K562 (cell line): Measurements from ENCODE around the gene TESK2. TPM values are rescaled to one million over a fixed set of nuclear protein-coding genes. Genes with fewer than 3 reads are reported as not detected.

Source experiments
- ATAC-seq: fragments of 200-7000 bp; cut with Tn5 transposase; 3 replicates; pipeline ENCODE4 v1.9.1; 2020; ENCODE audit warnings: moderate library complexity
- BruUV-seq: library from RNA; stranded (reverse); fragments of 400-500 nt; replicated peaks from 2 replicates; lab custom pipeline; 2021; lab: Mats Ljungman, UMichigan
- CTCF ChIA-PET: fragments of 300-600 bp; formaldehyde crosslinking; extraction: SDS; loops from one replicate; lab custom pipeline; 2021; ENCODE audit warnings: low intra/inter-chr PET ratio; lab: Yijun Ruan, JAX
- POLR2A ChIA-PET: fragments of 300-600, 350-650 bp; sonication (Branson Sonifier 250); formaldehyde crosslinking; extraction: SDS; loops from one replicate; lab custom pipeline; 2021; ENCODE audit warnings: antibody characterized with exemption, inconsistent platforms; lab: Yijun Ruan, JAX
- DNase-seq, 4 experiments: peaks; one replicate each; pipeline versions ENCODE4 v3.0.0 to v3.0.0-alpha.2; 2011 to 2018; ENCODE audit warnings: low spot score in 3 of 4, mixed read lengths in 3 of 4; ENCODE audit errors: extremely low read depth in 1 of 4
- FAIRE-seq: peaks from 2 replicates; lab custom pipeline; 2011; peaks lifted over from hg19 to GRCh38; lab: Jason Lieb, UNC
- H2AFZ ChIP-seq: 2 replicates; pipeline ENCODE4 v1.6.0; 2011; ENCODE audit warnings: low read depth, low read length, control low read depth, inconsistent platforms
- H3K27ac ChIP-seq: fragments of 200-600 bp; 3 replicates; pipeline ENCODE4 v1.8.0; 2011; ENCODE audit warnings: low read depth, mild to moderate bottlenecking, control low read depth, inconsistent platforms, low read length, moderate library complexity, mixed read lengths; ENCODE audit errors: extremely low read depth
- H3K27me3 ChIP-seq, 2 experiments: fragments of 300-600 bp in 1 of 2; 2 replicates in 1 of 2; 3 replicates in 1 of 2; pipeline versions ENCODE4 v1.6.0 to v1.8.0; 2011; ENCODE audit warnings: inconsistent platforms in 2 of 2, low read length in 2 of 2, mild to moderate bottlenecking in 1 of 2, mixed read lengths in 1 of 2, moderate library complexity in 1 of 2; ENCODE audit not compliant: control insufficient read depth in 2 of 2, insufficient read depth in 2 of 2
- H3K36me3 ChIP-seq: fragments of 300-600 bp; 3 replicates; pipeline ENCODE4 v1.8.0; 2011; ENCODE audit warnings: mild to moderate bottlenecking, low read length, inconsistent platforms; ENCODE audit not compliant: control insufficient read depth, insufficient read depth
- H3K4me1 ChIP-seq, 2 experiments: fragments of 200-600 bp in 1 of 2; replicated peaks in 1 of 2; 2 replicates in 1 of 2; 3 replicates in 1 of 2; pipeline versions ENCODE4 v1.5.1 to v1.8.0; 2011; ENCODE audit warnings: inconsistent platforms in 2 of 2, low read length in 2 of 2, mild to moderate bottlenecking in 1 of 2, mixed read lengths in 1 of 2, moderate library complexity in 1 of 2; ENCODE audit not compliant: control insufficient read depth in 2 of 2, insufficient read depth in 2 of 2
- H3K4me2 ChIP-seq: 2 replicates; pipeline ENCODE4 v1.6.1; 2011; ENCODE audit warnings: low read length, control low read depth, inconsistent platforms, mixed read lengths; ENCODE audit not compliant: insufficient read depth
- H3K4me3 ChIP-seq: fragments of 200-600 bp; sonication (generic), shearing (Covaris generic); 2 replicates; pipeline ENCODE4 v1.5.1; 2016; ENCODE audit warnings: control low read depth, inconsistent platforms
- H3K79me2 ChIP-seq: fragments of 200-600 bp; 3 replicates; pipeline ENCODE4 v1.8.0; 2011; ENCODE audit warnings: low read length, inconsistent platforms; ENCODE audit not compliant: control insufficient read depth, insufficient read depth
- H3K9ac ChIP-seq, 2 experiments: 2 replicates each; pipeline versions ENCODE4 v1.6.0 to v1.6.1; 2011; ENCODE audit warnings: low read depth in 2 of 2, low read length in 2 of 2, control low read depth in 1 of 2, inconsistent platforms in 1 of 2, mild to moderate bottlenecking in 1 of 2, mixed read lengths in 1 of 2; ENCODE audit not compliant: insufficient read depth in 1 of 2
- H3K9me1 ChIP-seq: one replicate; pipeline ENCODE4 v1.6.0; 2011; ENCODE audit warnings: inconsistent platforms, mild to moderate bottlenecking, low read length, moderate library complexity; ENCODE audit not compliant: control insufficient read depth, insufficient read depth
- H3K9me3 ChIP-seq: replicated peaks from 2 replicates; pipeline ENCODE4 v1.5.1; 2011; ENCODE audit warnings: low read depth, low read length, inconsistent platforms; ENCODE audit not compliant: control insufficient read depth, insufficient read depth
- H4K20me1 ChIP-seq: replicated peaks from 2 replicates; pipeline ENCODE4 v1.6.1; 2011; ENCODE audit warnings: low read length, inconsistent platforms, mixed read lengths; ENCODE audit not compliant: control insufficient read depth, insufficient read depth
- CTCF ChIP-seq, 3 experiments: IDR thresholded peaks in 2 of 3; conservative IDR thresholded peaks in 1 of 3; 2 replicates each; pipeline ENCODE4 v1.5.1; 2011 to 2012; ENCODE audit warnings: low read length in 3 of 3, mild to moderate bottlenecking in 3 of 3, control low read depth in 2 of 3, improper control_type of control experiment in 1 of 3, inconsistent platforms in 1 of 3, low read depth in 1 of 3, mixed read lengths in 1 of 3, moderate library complexity in 1 of 3; ENCODE audit not compliant: insufficient read depth in 2 of 3
- E2F6 ChIP-seq, 2 experiments: IDR thresholded peaks; 2 replicates each; pipeline ENCODE4 v1.6.1; 2011; ENCODE audit warnings: borderline replicate concordance in 1 of 2, control low read depth in 1 of 2, low read depth in 1 of 2, low read length in 1 of 2, mild to moderate bottlenecking in 1 of 2, mixed read lengths in 1 of 2, moderate library complexity in 1 of 2; ENCODE audit not compliant: insufficient read depth in 1 of 2, insufficient read length in 1 of 2, poor library complexity in 1 of 2, severe bottlenecking in 1 of 2; ENCODE audit errors: extremely low read depth in 1 of 2
- JUNB ChIP-seq: fragments of 450-650 bp; formaldehyde crosslinking; conservative IDR thresholded peaks from 2 replicates; pipeline ENCODE4 v1.4.0; 2020; ENCODE audit warnings: mild to moderate bottlenecking
- NFIC ChIP-seq: fragments of 450-650 bp; IDR thresholded peaks from 2 replicates; pipeline ENCODE4 v1.6.1; 2017; ENCODE audit warnings: mild to moderate bottlenecking, inconsistent platforms
- PTBP1 ChIP-seq: fragments of 200-400 bp; formaldehyde crosslinking; IDR thresholded peaks from 2 replicates; pipeline ENCODE4 v1.6.1; 2017; ENCODE audit warnings: low read depth, low read length
- RBM15 ChIP-seq: fragments of 200-400 bp; formaldehyde crosslinking; IDR thresholded peaks from 2 replicates; pipeline ENCODE4 v1.6.1; 2018; ENCODE audit warnings: mild to moderate bottlenecking, low read length, moderate library complexity; ENCODE audit not compliant: insufficient read depth
- SMARCE1 ChIP-seq: fragments of 450-650 bp; IDR thresholded peaks from 2 replicates; pipeline ENCODE4 v1.7.1; 2016; ENCODE audit warnings: mild to moderate bottlenecking
- SOX6 ChIP-seq: fragments of 450-650 bp; IDR thresholded peaks from 2 replicates; pipeline ENCODE4 v1.6.1; 2014; ENCODE audit warnings: mild to moderate bottlenecking
- ZFP30 ChIP-seq: fragments of 250-450 bp; sonication (Bioruptor Pico); IDR thresholded peaks from 2 replicates; pipeline ENCODE4 v1.8.0; 2022; ENCODE audit warnings: moderate library complexity, mild to moderate bottlenecking, inconsistent platforms, borderline replicate concordance
- ZNF121 ChIP-seq: sonication (generic); formaldehyde crosslinking; conservative IDR thresholded peaks from 2 replicates; pipeline ENCODE4 v1.8.0; 2022; ENCODE audit warnings: missing genetic modification reagents
- ZNF134 ChIP-seq: fragments of 250-450 bp; sonication (Bioruptor Pico); conservative IDR thresholded peaks from 2 replicates; pipeline ENCODE4 v1.4.0; 2020
- ZNF354B ChIP-seq: fragments of 250-450 bp; sonication (Bioruptor Pico); IDR thresholded peaks from 2 replicates; pipeline ENCODE4 v1.4.0; 2020
- WGBS: fragments of 100-300 bp; shearing (Covaris generic); methylation state at CpG from one replicate; pipeline ENCODE4 v1.1.6; 2016; ENCODE audit warnings: low coverage, mixed read lengths; ENCODE audit not compliant: insufficient coverage; ENCODE audit errors: missing lambda C conversion rate; 5-methylcytosine and 5-hydroxymethylcytosine counted together
- in situ Hi-C: fragments of 300-500 bp; cut with MboI; formaldehyde crosslinking; loops from 4 replicates; pipeline ENCODE4 v1.15.0; 2018; ENCODE audit warnings: inconsistent platforms, mixed read lengths
- intact Hi-C: fragments of 100-400 bp; cut with micrococcal nuclease; formaldehyde crosslinking; loops from 2 replicates; pipeline ENCODE4 v1.14.2; 2022
- polyA plus RNA-seq, 8 experiments: library from polyadenylated mRNA; depleted of rRNA in 4 of 8; stranded (reverse) in 5 of 8; unstranded in 3 of 8; fragments of >200 nt; fragmentation: Nextera tagmentation in 2 of 8; fragmentation: Illumina TruSeq in 1 of 8; extraction: Ambion mirVana in 2 of 8; extraction: Trizol in 1 of 8; gene quantifications; 2 replicates each; pipeline versions ENCODE4 v1.2.1 to v1.2.3, GENCODE V29; 2011 to 2014; ENCODE audit warnings: inconsistent platforms in 1 of 8, missing spikeins in 1 of 8
- total RNA-seq, 7 experiments: library from RNA; depleted of rRNA in 6 of 7; stranded (reverse); fragments of >200 nt in 6 of 7; fragmentation: Illumina TruSeq in 2 of 7; extraction: Trizol in 2 of 7; gene quantifications; 2 replicates each; pipeline versions ENCODE4 v1.2.1 to v1.2.3, GENCODE V29; 2011 to 2021; ENCODE audit warnings: low replicate concordance in 1 of 7

Gene TESK2
- total and polyA plus RNA-seq, 9 of the 15 experiments (the other 6 are each of a cell fraction or from before 2014, with no cell fraction given): 1.6 to 5.3 (median 3.7) TPM

GRCh38 chr1:45375104-45376090 lies 115.6 kb downstream of the TESK2 start:
- peak; percentile 49 for ATAC-seq
- intact Hi-C loops (no loop called here), in situ Hi-C loops (no loop called here)
- Histone ChIP-seq H3K4me1 (0 out of 5 replicates have a peak, but pooled peaks cover 0 to 3% of the 10 kb centered on the region in 2 experiments), H3K27me3 (no peaks in the 10 kb centered on the region; a peak in 1 of 5 replicates), H3K36me3 (no peaks in the 10 kb centered on the region), H3K9ac (no peak overlapping the region), H3K4me3 (no peak overlapping the region), H3K79me2 (no peaks in the 10 kb centered on the region), H3K9me3 (no peaks in the 10 kb centered on the region), H3K9me1 (no peaks in the 10 kb centered on the region), H3K27ac (no peak overlapping the region), H4K20me1 (no peaks in the 10 kb centered on the region), H3K4me2 (no peak overlapping the region), H2AFZ (no peak overlapping the region)
- ChIA-PET POLR2A (interaction anchor here (0.6 kb wide), 1 partner anchor 27 kb away, joined by 3 read pairs; no protein-coding TSS in a partner anchor), CTCF (no interaction called here)
- BruUV-seq: no TSS peak
- TF ChIP-seq NFIC (peak; percentile 64), JUNB (CRISPR knock-in tag) (no peak), RBM15 (no peak), CTCF (IDR thresholded peaks at IDR 0.05 in 2 of 3, conservative IDR thresholded peaks at IDR 0.05 in 1 of 3; ENCODE audit: insufficient read depth in 2 of 3, low read depth in 1 of 3, low read length in 3 of 3) (peak; percentile 12 to 17 (median 13); a peak in 2 of 6 replicates), ZNF134 (no peak), ZNF354B (no peak), ZFP30 (CRISPR knock-in tag) (no peak), SOX6 (no peak), E2F6 (IDR thresholded peaks at IDR 0.05; ENCODE audit: borderline replicate concordance in 1 of 2, extremely low read depth in 1 of 2, insufficient read depth in 1 of 2, insufficient read length in 1 of 2, low read depth in 1 of 2, low read length in 1 of 2, poor library complexity in 1 of 2, severe bottlenecking in 1 of 2) (no peak), ZNF121 (peak; percentile 60; the same call in 1 of the 2 replicates), SMARCE1 (no peak), PTBP1 (no peak)
- FAIRE-seq: no peak
- WGBS: 21% methylated on average over 3 of the region's 3 CpGs
- no peak for DNase-seq
